HL-60 (cell line): ENCODE data around the gene UBE2K.
"Not testable (repeated sequence)": the region's sequence is repeated elsewhere in the genome, so short reads cannot be mapped to it uniquely, and the experiment has no call there.

ENCODE experiments used
- DNase-seq, 2 experiments: peaks; one replicate each; pipeline ENCODE4 v3.0.0-alpha.2; 2010 to 2020; ENCODE audit warnings: low read depth in 1 of 2, low spot score in 1 of 2
- H3K27ac ChIP-seq: fragments of 250-450 bp; sonication (Bioruptor Pico); replicated peaks from 2 replicates; pipeline ENCODE4 v1.5.1; 2020; ENCODE audit warnings: mild to moderate bottlenecking, moderate library complexity
- H3K27me3 ChIP-seq: fragments of 250-450 bp; sonication (Bioruptor Pico); 2 replicates; pipeline ENCODE4 v1.5.1; 2021; ENCODE audit warnings: mild to moderate bottlenecking, moderate library complexity; ENCODE audit not compliant: insufficient read depth, poor library complexity, severe bottlenecking
- H3K4me3 ChIP-seq: replicated peaks from 2 replicates; pipeline ENCODE4 v1.5.1; 2011; ENCODE audit warnings: mild to moderate bottlenecking, control low read depth, low read length; ENCODE audit not compliant: insufficient read depth
- CTCF ChIP-seq: IDR thresholded peaks from one replicate; pipeline ENCODE4 v1.5.1; 2011; ENCODE audit warnings: low read length, control low read depth, inconsistent platforms; ENCODE audit not compliant: insufficient read depth
- GABPA ChIP-seq: IDR thresholded peaks from 2 replicates; pipeline ENCODE4 v1.6.1; 2012; ENCODE audit warnings: low read depth
- POLR2AphosphoS5 ChIP-seq: IDR thresholded peaks from 2 replicates; pipeline ENCODE4 v1.6.1; 2012; ENCODE audit warnings: low read depth
- SPI1 ChIP-seq: IDR thresholded peaks from 2 replicates; pipeline ENCODE4 v1.6.1; 2012; ENCODE audit warnings: low read depth, mild to moderate bottlenecking, borderline replicate concordance
- TF ChIP-seq, protein P1 (sequence below): IDR thresholded peaks from 2 replicates; pipeline ENCODE4 v1.6.1; 2012; ENCODE audit warnings: low read depth; ENCODE audit not compliant: insufficient replicate concordance

Gene UBE2K

DNA sequence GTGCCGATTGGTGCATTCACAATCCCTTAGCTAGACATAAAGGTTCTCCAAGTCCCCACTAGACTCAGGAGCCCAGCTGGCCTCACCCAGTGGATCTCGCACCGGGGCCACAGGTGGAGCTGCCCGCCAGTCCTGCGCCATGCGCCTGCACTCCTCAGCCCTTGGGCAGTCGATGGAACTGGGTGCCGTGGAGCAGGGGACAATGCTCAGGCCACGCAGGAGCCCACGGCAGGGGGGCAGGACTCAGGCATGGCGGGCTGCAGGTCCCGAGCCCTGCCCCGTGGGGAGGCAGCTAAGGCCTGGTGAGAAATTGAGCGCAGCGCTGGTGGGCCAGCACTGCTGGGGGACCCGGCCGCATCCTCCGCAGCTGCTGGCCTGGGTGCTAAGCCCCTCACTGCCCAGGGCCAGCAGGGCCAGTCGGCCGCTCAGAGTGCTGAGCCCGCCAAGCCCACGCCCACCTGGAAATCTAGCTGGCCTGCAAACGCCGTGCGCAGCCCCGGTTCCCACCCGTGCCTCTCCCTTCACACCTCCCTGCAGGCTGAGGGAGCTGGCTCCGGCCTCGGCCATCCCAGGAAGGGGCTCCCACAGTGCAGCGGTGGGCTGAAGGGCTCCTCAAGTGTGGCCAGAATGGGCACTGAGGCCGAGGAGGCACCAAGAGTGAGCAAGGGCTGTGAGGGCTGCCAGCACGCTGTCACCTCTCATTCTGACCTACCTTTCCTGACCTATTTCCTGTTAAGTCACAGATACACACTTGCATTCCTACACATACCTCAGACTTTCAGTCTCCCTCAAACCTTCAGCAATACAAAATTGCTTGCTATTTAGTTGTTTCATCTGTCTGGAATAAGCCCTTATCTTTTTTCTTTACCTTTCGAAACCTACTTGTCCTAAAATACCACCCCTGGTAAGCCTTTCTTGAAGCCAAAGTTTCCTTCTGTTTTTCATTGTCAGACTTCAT is 20.7 kb downstream of the UBE2K start:
- no peak for TF ChIP-seq GABPA
- TF ChIP-seq, protein P1, sequence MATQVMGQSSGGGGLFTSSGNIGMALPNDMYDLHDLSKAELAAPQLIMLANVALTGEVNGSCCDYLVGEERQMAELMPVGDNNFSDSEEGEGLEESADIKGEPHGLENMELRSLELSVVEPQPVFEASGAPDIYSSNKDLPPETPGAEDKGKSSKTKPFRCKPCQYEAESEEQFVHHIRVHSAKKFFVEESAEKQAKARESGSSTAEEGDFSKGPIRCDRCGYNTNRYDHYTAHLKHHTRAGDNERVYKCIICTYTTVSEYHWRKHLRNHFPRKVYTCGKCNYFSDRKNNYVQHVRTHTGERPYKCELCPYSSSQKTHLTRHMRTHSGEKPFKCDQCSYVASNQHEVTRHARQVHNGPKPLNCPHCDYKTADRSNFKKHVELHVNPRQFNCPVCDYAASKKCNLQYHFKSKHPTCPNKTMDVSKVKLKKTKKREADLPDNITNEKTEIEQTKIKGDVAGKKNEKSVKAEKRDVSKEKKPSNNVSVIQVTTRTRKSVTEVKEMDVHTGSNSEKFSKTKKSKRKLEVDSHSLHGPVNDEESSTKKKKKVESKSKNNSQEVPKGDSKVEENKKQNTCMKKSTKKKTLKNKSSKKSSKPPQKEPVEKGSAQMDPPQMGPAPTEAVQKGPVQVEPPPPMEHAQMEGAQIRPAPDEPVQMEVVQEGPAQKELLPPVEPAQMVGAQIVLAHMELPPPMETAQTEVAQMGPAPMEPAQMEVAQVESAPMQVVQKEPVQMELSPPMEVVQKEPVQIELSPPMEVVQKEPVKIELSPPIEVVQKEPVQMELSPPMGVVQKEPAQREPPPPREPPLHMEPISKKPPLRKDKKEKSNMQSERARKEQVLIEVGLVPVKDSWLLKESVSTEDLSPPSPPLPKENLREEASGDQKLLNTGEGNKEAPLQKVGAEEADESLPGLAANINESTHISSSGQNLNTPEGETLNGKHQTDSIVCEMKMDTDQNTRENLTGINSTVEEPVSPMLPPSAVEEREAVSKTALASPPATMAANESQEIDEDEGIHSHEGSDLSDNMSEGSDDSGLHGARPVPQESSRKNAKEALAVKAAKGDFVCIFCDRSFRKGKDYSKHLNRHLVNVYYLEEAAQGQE = no peak
- no peak for TF ChIP-seq POLR2AphosphoS5
- no peak for TF ChIP-seq SPI1
- no peak for TF ChIP-seq CTCF
- no peaks in the 10 kb centered on the region for H3K27me3 ChIP-seq
- no peak overlapping the region for H3K4me3 ChIP-seq
- no peak for DNase-seq
- H3K27ac ChIP-seq = no peak overlapping the region

GRCh38 chr4:39719804-39720580 is 22.1 kb downstream of the UBE2K start:
- Histone ChIP-seq H3K27ac (no peak overlapping the region), H3K27me3 (no peaks in the 10 kb centered on the region), H3K4me3 (no peak overlapping the region)
- TF ChIP-seq SPI1 = no peak
- no peak for TF ChIP-seq CTCF
- no peak for TF ChIP-seq POLR2AphosphoS5
- TF ChIP-seq, protein P1 = no peak
- TF ChIP-seq GABPA = no peak
- no peak for DNase-seq

DNA sequence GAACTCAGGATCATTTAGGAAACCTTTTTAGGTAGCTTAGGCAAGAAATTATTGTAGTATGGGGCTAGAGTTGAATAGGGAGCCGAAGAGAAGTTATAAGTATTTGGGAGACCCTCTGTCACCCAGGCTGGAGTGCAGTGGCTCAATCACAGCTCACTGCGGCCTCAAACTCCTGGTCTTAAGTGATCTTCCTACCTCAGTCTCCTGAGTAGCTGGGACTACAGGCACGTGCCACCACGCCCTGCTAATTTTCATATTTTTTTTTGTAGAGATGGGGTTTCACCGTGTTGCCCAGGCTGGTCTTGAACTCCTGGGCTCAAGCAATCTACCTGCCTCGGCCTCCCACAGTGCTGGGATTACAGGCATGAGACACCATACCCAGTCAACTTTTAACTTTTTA is 23.3 kb downstream of the UBE2K start:
- not testable (repeated sequence) for H3K27ac ChIP-seq, H3K4me3 ChIP-seq, H3K27me3 ChIP-seq, DNase-seq

GRCh38 chr4:39721788-39722187 is 23.9 kb downstream of the UBE2K start:
- Histone ChIP-seq H3K27me3 (no peaks in the 10 kb centered on the region), H3K4me3 (no peak overlapping the region), H3K27ac (no peak overlapping the region)
- TF ChIP-seq CTCF = no peak
- TF ChIP-seq, protein P1 = no peak
- TF ChIP-seq SPI1 = no peak
- no peak for TF ChIP-seq POLR2AphosphoS5
- TF ChIP-seq GABPA = no peak
- no peak for DNase-seq
